GM23338 (cell line): ENCODE results near the gene TNFSF9. TPM values are rescaled to one million over a fixed set of nuclear protein-coding genes. Genes with fewer than 3 reads are reported as not detected.

ENCODE experiments used
- ATAC-seq: fragments of 200-7000 bp; cut with Tn5 transposase; 3 replicates; pipeline ENCODE4 v1.9.1; 2020
- DNase-seq: peaks from one replicate; pipeline ENCODE4 v3.0.0-alpha.2; 2015; ENCODE audit warnings: low spot score
- H2AFZ ChIP-seq: fragments of 200-600 bp; sonication (generic); 2 replicates; pipeline ENCODE4 v1.8.0; 2016; ENCODE audit warnings: antibody characterized with exemption, mild to moderate bottlenecking, moderate library complexity
- H3F3A ChIP-seq: fragments of 200-600 bp; sonication (generic); replicated peaks from 2 replicates; pipeline ENCODE4 v1.8.0; 2017; ENCODE audit warnings: antibody characterized with exemption, mixed run types, low read depth
- H3K27ac ChIP-seq: fragments of 200-600 bp; sonication (generic); 2 replicates; pipeline ENCODE4 v1.6.1; 2016; ENCODE audit warnings: low read depth
- H3K27me3 ChIP-seq: fragments of 200-600 bp; sonication (generic); 2 replicates; pipeline ENCODE4 v1.8.0; 2016; ENCODE audit warnings: mild to moderate bottlenecking, mixed run types, moderate library complexity; ENCODE audit not compliant: insufficient read depth
- H3K36me3 ChIP-seq: fragments of 200-600 bp; sonication (generic); 2 replicates; pipeline ENCODE4 v1.8.0; 2016; ENCODE audit warnings: mild to moderate bottlenecking; ENCODE audit not compliant: insufficient read depth
- H3K4me1 ChIP-seq: fragments of 200-600 bp; sonication (generic); 2 replicates; pipeline ENCODE4 v1.8.0; 2016; ENCODE audit warnings: mild to moderate bottlenecking, moderate library complexity; ENCODE audit not compliant: insufficient read depth
- H3K4me2 ChIP-seq: fragments of 200-600 bp; sonication (generic); 2 replicates; pipeline ENCODE4 v1.7.1; 2017; ENCODE audit warnings: mixed run types
- H3K4me3 ChIP-seq: fragments of 200-600 bp; sonication (generic); 2 replicates; pipeline ENCODE4 v1.6.1; 2016; ENCODE audit warnings: mixed run types
- H3K79me2 ChIP-seq: fragments of 200-600 bp; sonication (generic); replicated peaks from 2 replicates; pipeline ENCODE4 v1.8.0; 2017; ENCODE audit warnings: mild to moderate bottlenecking; ENCODE audit not compliant: insufficient read depth
- H3K9me2 ChIP-seq: fragments of 200-600 bp; sonication (generic); 2 replicates; pipeline ENCODE4 v1.8.0; 2017; ENCODE audit not compliant: insufficient read depth
- H4K20me1 ChIP-seq: fragments of 200-600 bp; sonication (generic); replicated peaks from 2 replicates; pipeline ENCODE4 v1.8.0; 2017; ENCODE audit warnings: mild to moderate bottlenecking; ENCODE audit not compliant: insufficient read depth
- H3K27ac Mint-ChIP-seq: 2 replicates; pipeline ENCODE4 v1.8.0; 2020; ENCODE audit warnings: inconsistent platforms, mild to moderate bottlenecking, moderate library complexity, mixed read lengths
- H3K27me3 Mint-ChIP-seq: 3 replicates; pipeline ENCODE4 v1.8.0; 2022; ENCODE audit warnings: low read depth, mild to moderate bottlenecking, moderate library complexity, mixed read lengths, inconsistent platforms; ENCODE audit not compliant: insufficient read depth, poor library complexity
- H3K36me3 Mint-ChIP-seq: 3 replicates; pipeline ENCODE4 v1.8.0; 2021; ENCODE audit warnings: low read depth, mild to moderate bottlenecking, inconsistent platforms, moderate library complexity, mixed read lengths
- H3K4me1 Mint-ChIP-seq: 3 replicates; pipeline ENCODE4 v1.8.0; 2020; ENCODE audit warnings: mild to moderate bottlenecking, inconsistent platforms, mixed read lengths
- H3K4me3 Mint-ChIP-seq: 3 replicates; pipeline ENCODE4 v1.8.0; 2021; ENCODE audit warnings: moderate library complexity, mild to moderate bottlenecking, inconsistent platforms, mixed read lengths
- H3K9me3 Mint-ChIP-seq: 3 replicates; pipeline ENCODE4 v1.8.0; 2020; ENCODE audit warnings: moderate library complexity, mild to moderate bottlenecking, inconsistent platforms, mixed read lengths
- CREB1 ChIP-seq: fragments of 250-450 bp; sonication (Bioruptor Pico); IDR thresholded peaks from 2 replicates; pipeline ENCODE4 v1.5.0; 2020; ENCODE audit warnings: low read depth, mild to moderate bottlenecking, moderate library complexity
- EZH2 ChIP-seq: fragments of 200-600 bp; sonication (generic); IDR thresholded peaks from one replicate; pipeline ENCODE4 v1.8.0; 2017; ENCODE audit warnings: antibody characterized with exemption, mild to moderate bottlenecking, low read depth; ENCODE audit not compliant: unreplicated experiment
- EZH2phosphoT487 ChIP-seq: fragments of 200-600 bp; sonication (generic); IDR thresholded peaks from one replicate; pipeline ENCODE4 v1.8.1; 2018; ENCODE audit warnings: antibody characterized with exemption; ENCODE audit not compliant: unreplicated experiment
- JUNB ChIP-seq: IDR thresholded peaks from one replicate; pipeline ENCODE4 v1.6.1; 2016; ENCODE audit warnings: antibody characterized with exemption; ENCODE audit not compliant: unreplicated experiment
- NANOG ChIP-seq: IDR thresholded peaks from 2 replicates; pipeline ENCODE4 v1.6.1; 2016; ENCODE audit warnings: antibody characterized with exemption, borderline replicate concordance
- POLR2AphosphoS5 ChIP-seq: IDR thresholded peaks from 2 replicates; pipeline ENCODE4 v1.6.1; 2016; ENCODE audit warnings: antibody characterized with exemption, low read depth
- STAT1 ChIP-seq: IDR thresholded peaks from one replicate; pipeline ENCODE4 v1.6.1; 2016; ENCODE audit warnings: antibody characterized with exemption; ENCODE audit not compliant: unreplicated experiment
- ZNF114 ChIP-seq: fragments of 250-450 bp; sonication (Bioruptor Pico); IDR thresholded peaks from 2 replicates; pipeline ENCODE4 v1.5.0; 2020; ENCODE audit warnings: mild to moderate bottlenecking, moderate library complexity
- ZNF331 ChIP-seq: fragments of 250-450 bp; sonication (Bioruptor Pico); IDR thresholded peaks from 2 replicates; pipeline ENCODE4 v1.5.0; 2020; ENCODE audit warnings: low read depth, mild to moderate bottlenecking, moderate library complexity
- polyA plus RNA-seq: library from polyadenylated mRNA; unstranded; fragments of >200 nt; fragmentation: Nextera tagmentation; extraction: Ambion mirVana; gene quantifications from 2 replicates; pipeline ENCODE4 v1.2.1, GENCODE V29; 2016
- total RNA-seq: library from RNA; depleted of rRNA; stranded (reverse); fragments of >200 nt; shearing (Covaris generic); gene quantifications from 2 replicates; pipeline ENCODE4 v1.2.3, GENCODE V29; 2014
- TF ChIP-seq, protein P1 (sequence below): fragments of 250-450 bp; sonication (Bioruptor Pico); IDR thresholded peaks from 2 replicates; pipeline ENCODE4 v1.5.0; 2020; ENCODE audit warnings: mild to moderate bottlenecking, moderate library complexity
- TF ChIP-seq, protein P2 (sequence below): IDR thresholded peaks from 2 replicates; pipeline ENCODE4 v1.6.1; 2016; ENCODE audit warnings: antibody characterized with exemption
- TF ChIP-seq, protein P3 (sequence below), 2 experiments: fragments of 200-600 bp in 1 of 2; sonication (generic) in 1 of 2; conservative IDR thresholded peaks; 2 replicates each; pipeline versions ENCODE4 v1.5.1 to v1.6.1; 2016 to 2017; ENCODE audit warnings: antibody characterized with exemption in 2 of 2, low read depth in 2 of 2, mild to moderate bottlenecking in 2 of 2, moderate library complexity in 1 of 2
- TF ChIP-seq, protein P4 (sequence below): IDR thresholded peaks from one replicate; pipeline ENCODE4 v1.6.1; 2018; ENCODE audit warnings: antibody characterized with exemption; ENCODE audit not compliant: unreplicated experiment

Gene TNFSF9
- total and polyA plus RNA-seq, 2 experiments from 2014 or later, result 2.6 to 9.1 TPM

DNA sequence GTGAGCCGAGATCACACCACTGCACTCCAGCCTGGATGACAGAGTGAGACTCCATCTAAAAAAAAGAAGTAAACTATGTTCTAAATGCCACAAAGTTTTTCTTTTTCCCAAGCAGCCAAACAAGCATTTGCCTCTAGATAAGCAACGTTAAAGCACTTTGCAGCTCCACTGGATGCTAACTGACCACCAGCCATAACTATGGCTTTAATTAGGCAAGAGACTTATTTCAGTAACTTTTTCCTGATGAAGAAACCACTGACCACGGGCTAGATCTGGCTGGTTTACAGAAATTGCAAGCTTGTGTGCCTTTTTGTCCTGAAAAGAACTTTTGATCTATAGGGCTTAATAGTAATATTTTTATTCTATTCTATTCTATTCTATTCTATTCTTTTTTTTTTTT lies 38.0 kb downstream of the TNFSF9 start:
- Mint-ChIP-seq H3K4me3 (no peak overlapping the region), H3K27me3 (no peaks in the 10 kb centered on the region), H3K27ac (no peak overlapping the region), H3K36me3 (peaks cover 22% of the 10 kb centered on the region), H3K4me1 (no peaks in the 10 kb centered on the region), H3K9me3 (peaks cover 85% of the 10 kb centered on the region)
- no peaks in the 10 kb centered on the region for H3K79me2 ChIP-seq
- no peaks in the 10 kb centered on the region; the same call in 1 of the 2 replicates for H3K9me2 ChIP-seq
- no peak for DNase-seq
- no peak overlapping the region for H2AFZ ChIP-seq
- H3K4me3 ChIP-seq, result no peak overlapping the region
- no peak for ATAC-seq
- H3F3A ChIP-seq, result no peaks in the 10 kb centered on the region
- TF ChIP-seq, protein P1, sequence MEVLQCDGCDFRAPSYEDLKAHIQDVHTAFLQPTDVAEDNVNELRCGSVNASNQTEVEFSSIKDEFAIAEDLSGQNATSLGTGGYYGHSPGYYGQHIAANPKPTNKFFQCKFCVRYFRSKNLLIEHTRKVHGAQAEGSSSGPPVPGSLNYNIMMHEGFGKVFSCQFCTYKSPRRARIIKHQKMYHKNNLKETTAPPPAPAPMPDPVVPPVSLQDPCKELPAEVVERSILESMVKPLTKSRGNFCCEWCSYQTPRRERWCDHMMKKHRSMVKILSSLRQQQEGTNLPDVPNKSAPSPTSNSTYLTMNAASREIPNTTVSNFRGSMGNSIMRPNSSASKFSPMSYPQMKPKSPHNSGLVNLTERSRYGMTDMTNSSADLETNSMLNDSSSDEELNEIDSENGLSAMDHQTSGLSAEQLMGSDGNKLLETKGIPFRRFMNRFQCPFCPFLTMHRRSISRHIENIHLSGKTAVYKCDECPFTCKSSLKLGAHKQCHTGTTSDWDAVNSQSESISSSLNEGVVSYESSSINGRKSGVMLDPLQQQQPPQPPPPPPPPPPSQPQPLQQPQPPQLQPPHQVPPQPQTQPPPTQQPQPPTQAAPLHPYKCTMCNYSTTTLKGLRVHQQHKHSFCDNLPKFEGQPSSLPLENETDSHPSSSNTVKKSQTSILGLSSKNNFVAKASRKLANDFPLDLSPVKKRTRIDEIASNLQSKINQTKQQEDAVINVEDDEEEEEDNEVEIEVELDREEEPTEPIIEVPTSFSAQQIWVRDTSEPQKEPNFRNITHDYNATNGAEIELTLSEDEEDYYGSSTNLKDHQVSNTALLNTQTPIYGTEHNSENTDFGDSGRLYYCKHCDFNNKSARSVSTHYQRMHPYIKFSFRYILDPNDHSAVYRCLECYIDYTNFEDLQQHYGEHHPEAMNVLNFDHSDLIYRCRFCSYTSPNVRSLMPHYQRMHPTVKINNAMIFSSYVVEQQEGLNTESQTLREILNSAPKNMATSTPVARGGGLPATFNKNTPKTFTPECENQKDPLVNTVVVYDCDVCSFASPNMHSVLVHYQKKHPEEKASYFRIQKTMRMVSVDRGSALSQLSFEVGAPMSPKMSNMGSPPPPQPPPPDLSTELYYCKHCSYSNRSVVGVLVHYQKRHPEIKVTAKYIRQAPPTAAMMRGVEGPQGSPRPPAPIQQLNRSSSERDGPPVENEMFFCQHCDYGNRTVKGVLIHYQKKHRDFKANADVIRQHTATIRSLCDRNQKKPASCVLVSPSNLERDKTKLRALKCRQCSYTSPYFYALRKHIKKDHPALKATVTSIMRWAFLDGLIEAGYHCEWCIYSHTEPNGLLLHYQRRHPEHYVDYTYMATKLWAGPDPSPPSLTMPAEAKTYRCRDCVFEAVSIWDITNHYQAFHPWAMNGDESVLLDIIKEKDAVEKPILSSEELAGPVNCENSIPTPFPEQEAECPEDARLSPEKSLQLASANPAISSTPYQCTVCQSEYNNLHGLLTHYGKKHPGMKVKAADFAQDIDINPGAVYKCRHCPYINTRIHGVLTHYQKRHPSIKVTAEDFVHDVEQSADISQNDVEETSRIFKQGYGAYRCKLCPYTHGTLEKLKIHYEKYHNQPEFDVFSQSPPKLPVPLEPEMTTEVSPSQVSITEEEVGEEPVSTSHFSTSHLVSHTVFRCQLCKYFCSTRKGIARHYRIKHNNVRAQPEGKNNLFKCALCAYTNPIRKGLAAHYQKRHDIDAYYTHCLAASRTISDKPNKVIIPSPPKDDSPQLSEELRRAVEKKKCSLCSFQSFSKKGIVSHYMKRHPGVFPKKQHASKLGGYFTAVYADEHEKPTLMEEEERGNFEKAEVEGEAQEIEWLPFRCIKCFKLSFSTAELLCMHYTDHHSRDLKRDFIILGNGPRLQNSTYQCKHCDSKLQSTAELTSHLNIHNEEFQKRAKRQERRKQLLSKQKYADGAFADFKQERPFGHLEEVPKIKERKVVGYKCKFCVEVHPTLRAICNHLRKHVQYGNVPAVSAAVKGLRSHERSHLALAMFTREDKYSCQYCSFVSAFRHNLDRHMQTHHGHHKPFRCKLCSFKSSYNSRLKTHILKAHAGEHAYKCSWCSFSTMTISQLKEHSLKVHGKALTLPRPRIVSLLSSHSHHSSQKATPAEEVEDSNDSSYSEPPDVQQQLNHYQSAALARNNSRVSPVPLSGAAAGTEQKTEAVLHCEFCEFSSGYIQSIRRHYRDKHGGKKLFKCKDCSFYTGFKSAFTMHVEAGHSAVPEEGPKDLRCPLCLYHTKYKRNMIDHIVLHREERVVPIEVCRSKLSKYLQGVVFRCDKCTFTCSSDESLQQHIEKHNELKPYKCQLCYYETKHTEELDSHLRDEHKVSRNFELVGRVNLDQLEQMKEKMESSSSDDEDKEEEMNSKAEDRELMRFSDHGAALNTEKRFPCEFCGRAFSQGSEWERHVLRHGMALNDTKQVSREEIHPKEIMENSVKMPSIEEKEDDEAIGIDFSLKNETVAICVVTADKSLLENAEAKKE, result no peak
- TF ChIP-seq NANOG, result no peak
- no peak for TF ChIP-seq CREB1 (CRISPR knock-in tag)
- TF ChIP-seq, protein P2, sequence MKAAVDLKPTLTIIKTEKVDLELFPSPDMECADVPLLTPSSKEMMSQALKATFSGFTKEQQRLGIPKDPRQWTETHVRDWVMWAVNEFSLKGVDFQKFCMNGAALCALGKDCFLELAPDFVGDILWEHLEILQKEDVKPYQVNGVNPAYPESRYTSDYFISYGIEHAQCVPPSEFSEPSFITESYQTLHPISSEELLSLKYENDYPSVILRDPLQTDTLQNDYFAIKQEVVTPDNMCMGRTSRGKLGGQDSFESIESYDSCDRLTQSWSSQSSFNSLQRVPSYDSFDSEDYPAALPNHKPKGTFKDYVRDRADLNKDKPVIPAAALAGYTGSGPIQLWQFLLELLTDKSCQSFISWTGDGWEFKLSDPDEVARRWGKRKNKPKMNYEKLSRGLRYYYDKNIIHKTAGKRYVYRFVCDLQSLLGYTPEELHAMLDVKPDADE, result no peak
- TF ChIP-seq JUNB, result no peak
- no peak for TF ChIP-seq ZNF331 (CRISPR knock-in tag)
- no peak for TF ChIP-seq EZH2
- TF ChIP-seq EZH2phosphoT487, result no peak
- TF ChIP-seq, protein P3, sequence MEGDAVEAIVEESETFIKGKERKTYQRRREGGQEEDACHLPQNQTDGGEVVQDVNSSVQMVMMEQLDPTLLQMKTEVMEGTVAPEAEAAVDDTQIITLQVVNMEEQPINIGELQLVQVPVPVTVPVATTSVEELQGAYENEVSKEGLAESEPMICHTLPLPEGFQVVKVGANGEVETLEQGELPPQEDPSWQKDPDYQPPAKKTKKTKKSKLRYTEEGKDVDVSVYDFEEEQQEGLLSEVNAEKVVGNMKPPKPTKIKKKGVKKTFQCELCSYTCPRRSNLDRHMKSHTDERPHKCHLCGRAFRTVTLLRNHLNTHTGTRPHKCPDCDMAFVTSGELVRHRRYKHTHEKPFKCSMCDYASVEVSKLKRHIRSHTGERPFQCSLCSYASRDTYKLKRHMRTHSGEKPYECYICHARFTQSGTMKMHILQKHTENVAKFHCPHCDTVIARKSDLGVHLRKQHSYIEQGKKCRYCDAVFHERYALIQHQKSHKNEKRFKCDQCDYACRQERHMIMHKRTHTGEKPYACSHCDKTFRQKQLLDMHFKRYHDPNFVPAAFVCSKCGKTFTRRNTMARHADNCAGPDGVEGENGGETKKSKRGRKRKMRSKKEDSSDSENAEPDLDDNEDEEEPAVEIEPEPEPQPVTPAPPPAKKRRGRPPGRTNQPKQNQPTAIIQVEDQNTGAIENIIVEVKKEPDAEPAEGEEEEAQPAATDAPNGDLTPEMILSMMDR (conservative IDR thresholded peaks at IDR 0.05; ENCODE audit: low read depth in 2 of 2), result no peak
- no peak for TF ChIP-seq POLR2AphosphoS5
- no peak for TF ChIP-seq STAT1
- no peak for TF ChIP-seq ZNF114 (CRISPR knock-in tag)
- TF ChIP-seq, protein P4, sequence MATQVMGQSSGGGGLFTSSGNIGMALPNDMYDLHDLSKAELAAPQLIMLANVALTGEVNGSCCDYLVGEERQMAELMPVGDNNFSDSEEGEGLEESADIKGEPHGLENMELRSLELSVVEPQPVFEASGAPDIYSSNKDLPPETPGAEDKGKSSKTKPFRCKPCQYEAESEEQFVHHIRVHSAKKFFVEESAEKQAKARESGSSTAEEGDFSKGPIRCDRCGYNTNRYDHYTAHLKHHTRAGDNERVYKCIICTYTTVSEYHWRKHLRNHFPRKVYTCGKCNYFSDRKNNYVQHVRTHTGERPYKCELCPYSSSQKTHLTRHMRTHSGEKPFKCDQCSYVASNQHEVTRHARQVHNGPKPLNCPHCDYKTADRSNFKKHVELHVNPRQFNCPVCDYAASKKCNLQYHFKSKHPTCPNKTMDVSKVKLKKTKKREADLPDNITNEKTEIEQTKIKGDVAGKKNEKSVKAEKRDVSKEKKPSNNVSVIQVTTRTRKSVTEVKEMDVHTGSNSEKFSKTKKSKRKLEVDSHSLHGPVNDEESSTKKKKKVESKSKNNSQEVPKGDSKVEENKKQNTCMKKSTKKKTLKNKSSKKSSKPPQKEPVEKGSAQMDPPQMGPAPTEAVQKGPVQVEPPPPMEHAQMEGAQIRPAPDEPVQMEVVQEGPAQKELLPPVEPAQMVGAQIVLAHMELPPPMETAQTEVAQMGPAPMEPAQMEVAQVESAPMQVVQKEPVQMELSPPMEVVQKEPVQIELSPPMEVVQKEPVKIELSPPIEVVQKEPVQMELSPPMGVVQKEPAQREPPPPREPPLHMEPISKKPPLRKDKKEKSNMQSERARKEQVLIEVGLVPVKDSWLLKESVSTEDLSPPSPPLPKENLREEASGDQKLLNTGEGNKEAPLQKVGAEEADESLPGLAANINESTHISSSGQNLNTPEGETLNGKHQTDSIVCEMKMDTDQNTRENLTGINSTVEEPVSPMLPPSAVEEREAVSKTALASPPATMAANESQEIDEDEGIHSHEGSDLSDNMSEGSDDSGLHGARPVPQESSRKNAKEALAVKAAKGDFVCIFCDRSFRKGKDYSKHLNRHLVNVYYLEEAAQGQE, result no peak
- H3K36me3 ChIP-seq, result no peaks in the 10 kb centered on the region; the same call in 1 of the 2 replicates
- peaks cover 7% of the 10 kb centered on the region for H3K4me1 ChIP-seq
- no peak overlapping the region for H3K27ac ChIP-seq
- no peak overlapping the region for H3K4me2 ChIP-seq
- H4K20me1 ChIP-seq, result no peaks in the 10 kb centered on the region
- no peaks in the 10 kb centered on the region for H3K27me3 ChIP-seq
